ENCODE results near the gene KLHL12. TPM values are rescaled to one million over a fixed set of nuclear protein-coding genes. Genes with fewer than 3 reads are reported as not detected.
"Not testable (repeated sequence)": the region's sequence is repeated elsewhere in the genome, so short reads cannot be mapped to it uniquely, and the experiment has no call there.

KLHL12 gene
- total RNA-seq, 1 experiment from 2014 or later: 33.8 TPM

GRCh38 chr1:202905331-202905730, 21.7 kb downstream of the KLHL12 start:
- Histone ChIP-seq H3K79me2 (ENCODE audit: insufficient read depth, low read length) (no peaks in the 10 kb centered on the region), H3K36me3 (ENCODE audit: control insufficient read depth in 1 of 2, insufficient read depth in 2 of 2, low read length in 2 of 2) (peaks cover 11 to 21% of the 10 kb centered on the region in 2 experiments; a peak in 3 of 4 replicates), H3K27me3 (ENCODE audit: insufficient read depth, low read length) (no peaks in the 10 kb centered on the region), H3K9ac (ENCODE audit: low read length) (no peak overlapping the region), H3K4me3 (replicated peaks in 1 of 2; ENCODE audit: low read depth in 1 of 2, low read length in 2 of 2) (no peak overlapping the region), H3K9me3 (ENCODE audit: control insufficient read depth in 1 of 2, insufficient read depth in 1 of 2, low read depth in 1 of 2, low read length in 2 of 2) (no peaks in the 10 kb centered on the region), H3K4me1 (ENCODE audit: control insufficient read depth in 1 of 2, insufficient read depth in 2 of 2, low read length in 2 of 2) (no peaks in the 10 kb centered on the region), H3K4me2 (ENCODE audit: low read length) (no peak overlapping the region), H4K20me1 (ENCODE audit: insufficient read depth) (no peaks in the 10 kb centered on the region), H3K27ac (ENCODE audit: low read depth, low read length) (no peak overlapping the region), H2AFZ (ENCODE audit: low read depth, low read length, poor library complexity, severe bottlenecking) (no peak overlapping the region), H3K9me2 (ENCODE audit: insufficient read depth) (no peaks in the 10 kb centered on the region)
- TF ChIP-seq ZFX (IDR thresholded peaks at IDR 0.05): no peak
- TF ChIP-seq JUND (IDR thresholded peaks at IDR 0.05): no peak
- no peak for TF ChIP-seq TCF7L2 (IDR thresholded peaks at IDR 0.05; ENCODE audit: borderline replicate concordance, extremely low read depth, insufficient read depth, insufficient read length)
- TF ChIP-seq POLR2A (IDR thresholded peaks at IDR 0.05; ENCODE audit: borderline replicate concordance, extremely low read depth, insufficient read depth, insufficient read length): no peak
- TF ChIP-seq EZH2phosphoT487 (IDR thresholded peaks at IDR 0.05; ENCODE audit: borderline replicate concordance): no peak
- no peak for TF ChIP-seq RAD21 (IDR thresholded peaks at IDR 0.05; ENCODE audit: low read depth)
- no peak for TF ChIP-seq ZNF274 (IDR thresholded peaks at IDR 0.05; ENCODE audit: low read depth, low read length)
- TF ChIP-seq EZH2 (IDR thresholded peaks at IDR 0.05): no peak
- no peak for TF ChIP-seq ATF3 (IDR thresholded peaks at IDR 0.05)
- TF ChIP-seq SP1 (IDR thresholded peaks at IDR 0.05; ENCODE audit: low read depth): no peak
- no peak for TF ChIP-seq MAX (IDR thresholded peaks at IDR 0.05)
- no peak for TF ChIP-seq POLR2AphosphoS5 (IDR thresholded peaks at IDR 0.05; ENCODE audit: low read depth, low read length)
- no peak for TF ChIP-seq ZBTB33 (IDR thresholded peaks at IDR 0.05; ENCODE audit: extremely low read depth, insufficient replicate concordance, low read length)
- TF ChIP-seq FOSL1 (IDR thresholded peaks at IDR 0.05; ENCODE audit: low read depth): no peak
- TF ChIP-seq EGR1 (IDR thresholded peaks at IDR 0.05; ENCODE audit: low read depth): no peak
- ChIA-PET RAD21 (ENCODE audit: low non-redundant PET in 1 of 2, low total read pairs in 2 of 2, uncharacterized antibody in 2 of 2, unreplicated experiment in 2 of 2) (no interaction called here), POLR2A (no interaction called here), CTCF (no interaction called here)
- intact Hi-C loops (cut with micrococcal nuclease): no loop called here
- DNase-seq (ENCODE audit: low read depth, low spot score): no peak
- no TSS peak for BruUV-seq (replicated peaks)
- ATAC-seq: no peak

- H3K9me3 ChIP-seq (ENCODE audit: control insufficient read depth in 1 of 2, insufficient read depth in 1 of 2, low read depth in 1 of 2, low read length in 2 of 2); H3K4me3 ChIP-seq (replicated peaks in 1 of 2; ENCODE audit: low read depth in 1 of 2, low read length in 2 of 2); DNase-seq (ENCODE audit: low read depth, low spot score); H3K27me3 ChIP-seq (ENCODE audit: insufficient read depth, low read length); H3K27ac ChIP-seq (ENCODE audit: low read depth, low read length); ATAC-seq; H3K79me2 ChIP-seq (ENCODE audit: insufficient read depth, low read length); H4K20me1 ChIP-seq (ENCODE audit: insufficient read depth); RAD21 ChIA-PET (ENCODE audit: low non-redundant PET in 1 of 2, low total read pairs in 2 of 2, uncharacterized antibody in 2 of 2, unreplicated experiment in 2 of 2); H2AFZ ChIP-seq (ENCODE audit: low read depth, low read length, poor library complexity, severe bottlenecking); BruUV-seq (replicated peaks); intact Hi-C loops (cut with micrococcal nuclease); H3K4me1 ChIP-seq (ENCODE audit: control insufficient read depth in 1 of 2, insufficient read depth in 2 of 2, low read length in 2 of 2); H3K9ac ChIP-seq (ENCODE audit: low read length); H3K9me2 ChIP-seq (ENCODE audit: insufficient read depth); CTCF ChIA-PET; H3K4me2 ChIP-seq (ENCODE audit: low read length): not testable (repeated sequence)
- POLR2A ChIA-PET: interaction anchor here (1.2 kb wide), 1 partner anchor 15 kb away, joined by 3 read pairs; the partner anchor contains the start of gene RABIF
- peaks cover 10 to 16% of the 10 kb centered on the region in 2 experiments; a peak in 3 of 4 replicates for H3K36me3 ChIP-seq (ENCODE audit: control insufficient read depth in 1 of 2, insufficient read depth in 2 of 2, low read length in 2 of 2)
Observed at GRCh38 chr1:202903808-202904207, 23.2 kb downstream of the KLHL12 start.
